ENCODE data around the gene ZNF107. TPM values are rescaled to one million over a fixed set of nuclear protein-coding genes. Genes with fewer than 3 reads are reported as not detected.

The ZNF107 gene
- total and polyA plus RNA-seq, 2 of the 13 experiments (the other 11 are each of a cell fraction or from before 2014, with no cell fraction given) = 2.5 to 5.4 TPM

DNA sequence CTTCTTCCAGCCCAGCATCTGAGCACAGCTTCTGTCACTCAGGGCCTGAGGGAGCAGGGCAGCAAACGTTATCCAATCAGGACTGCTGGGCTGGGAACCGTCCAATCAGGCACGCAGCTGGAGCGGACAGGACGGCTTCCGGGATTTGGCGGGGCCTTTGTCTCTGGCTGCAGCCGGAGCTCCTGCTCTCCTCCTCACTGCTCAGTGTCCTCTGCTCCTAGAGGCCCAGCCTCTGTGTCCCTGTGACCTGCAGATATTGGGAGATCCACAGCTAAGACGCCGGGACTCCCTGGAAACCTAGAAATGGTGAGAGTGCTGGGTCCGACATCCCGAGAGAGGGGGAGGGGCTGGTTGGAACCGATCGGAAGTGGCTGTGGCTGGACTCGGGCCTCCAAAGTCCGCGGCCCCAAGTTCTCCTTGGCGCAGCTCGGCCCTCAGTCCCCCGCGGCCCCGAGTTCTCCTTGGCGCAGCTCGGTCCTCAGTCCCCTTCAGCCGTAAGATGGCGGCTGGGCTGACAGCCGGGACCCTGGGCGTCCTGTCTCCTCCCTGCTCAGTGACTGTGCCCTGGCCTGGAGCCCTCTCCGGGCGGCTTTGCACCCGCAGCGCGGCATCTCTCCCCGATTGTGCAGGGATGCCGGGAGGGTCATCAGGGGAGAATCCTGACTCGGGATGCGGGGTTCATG lies at the start of gene ZNF107 (continued):
- TF ChIP-seq, protein P1, sequence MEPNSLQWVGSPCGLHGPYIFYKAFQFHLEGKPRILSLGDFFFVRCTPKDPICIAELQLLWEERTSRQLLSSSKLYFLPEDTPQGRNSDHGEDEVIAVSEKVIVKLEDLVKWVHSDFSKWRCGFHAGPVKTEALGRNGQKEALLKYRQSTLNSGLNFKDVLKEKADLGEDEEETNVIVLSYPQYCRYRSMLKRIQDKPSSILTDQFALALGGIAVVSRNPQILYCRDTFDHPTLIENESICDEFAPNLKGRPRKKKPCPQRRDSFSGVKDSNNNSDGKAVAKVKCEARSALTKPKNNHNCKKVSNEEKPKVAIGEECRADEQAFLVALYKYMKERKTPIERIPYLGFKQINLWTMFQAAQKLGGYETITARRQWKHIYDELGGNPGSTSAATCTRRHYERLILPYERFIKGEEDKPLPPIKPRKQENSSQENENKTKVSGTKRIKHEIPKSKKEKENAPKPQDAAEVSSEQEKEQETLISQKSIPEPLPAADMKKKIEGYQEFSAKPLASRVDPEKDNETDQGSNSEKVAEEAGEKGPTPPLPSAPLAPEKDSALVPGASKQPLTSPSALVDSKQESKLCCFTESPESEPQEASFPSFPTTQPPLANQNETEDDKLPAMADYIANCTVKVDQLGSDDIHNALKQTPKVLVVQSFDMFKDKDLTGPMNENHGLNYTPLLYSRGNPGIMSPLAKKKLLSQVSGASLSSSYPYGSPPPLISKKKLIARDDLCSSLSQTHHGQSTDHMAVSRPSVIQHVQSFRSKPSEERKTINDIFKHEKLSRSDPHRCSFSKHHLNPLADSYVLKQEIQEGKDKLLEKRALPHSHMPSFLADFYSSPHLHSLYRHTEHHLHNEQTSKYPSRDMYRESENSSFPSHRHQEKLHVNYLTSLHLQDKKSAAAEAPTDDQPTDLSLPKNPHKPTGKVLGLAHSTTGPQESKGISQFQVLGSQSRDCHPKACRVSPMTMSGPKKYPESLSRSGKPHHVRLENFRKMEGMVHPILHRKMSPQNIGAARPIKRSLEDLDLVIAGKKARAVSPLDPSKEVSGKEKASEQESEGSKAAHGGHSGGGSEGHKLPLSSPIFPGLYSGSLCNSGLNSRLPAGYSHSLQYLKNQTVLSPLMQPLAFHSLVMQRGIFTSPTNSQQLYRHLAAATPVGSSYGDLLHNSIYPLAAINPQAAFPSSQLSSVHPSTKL (CRISPR knock-in tag; IDR thresholded peaks at IDR 0.05) = no peak
- TF ChIP-seq U2AF1 (optimal IDR thresholded peaks at IDR 0.05; ENCODE audit: low read depth, low read length) (no peak), PHB2 (IDR thresholded peaks at IDR 0.05; ENCODE audit: partially characterized antibody) (no peak), KDM5B (CRISPR knock-in tag; IDR thresholded peaks at IDR 0.05; ENCODE audit: borderline replicate concordance) (peak; percentile 76; the same call in 1 of the 2 replicates), ZNF7 (CRISPR knock-in tag; IDR thresholded peaks at IDR 0.05) (no peak), ZNF12 (CRISPR knock-in tag; IDR thresholded peaks at IDR 0.05) (no peak), HES4 (CRISPR knock-in tag; IDR thresholded peaks at IDR 0.05; ENCODE audit: borderline replicate concordance) (no peak; the same call in 1 of the 2 replicates), HNF4G (IDR thresholded peaks at IDR 0.05; ENCODE audit: borderline replicate concordance, low read depth, low read length) (no peak), HNF4G (CRISPR knock-in tag; IDR thresholded peaks at IDR 0.05; ENCODE audit: borderline replicate concordance, low read depth) (no peak), TBP (CRISPR knock-in tag; IDR thresholded peaks at IDR 0.05) (no peak)
- TF ChIP-seq, protein P2, sequence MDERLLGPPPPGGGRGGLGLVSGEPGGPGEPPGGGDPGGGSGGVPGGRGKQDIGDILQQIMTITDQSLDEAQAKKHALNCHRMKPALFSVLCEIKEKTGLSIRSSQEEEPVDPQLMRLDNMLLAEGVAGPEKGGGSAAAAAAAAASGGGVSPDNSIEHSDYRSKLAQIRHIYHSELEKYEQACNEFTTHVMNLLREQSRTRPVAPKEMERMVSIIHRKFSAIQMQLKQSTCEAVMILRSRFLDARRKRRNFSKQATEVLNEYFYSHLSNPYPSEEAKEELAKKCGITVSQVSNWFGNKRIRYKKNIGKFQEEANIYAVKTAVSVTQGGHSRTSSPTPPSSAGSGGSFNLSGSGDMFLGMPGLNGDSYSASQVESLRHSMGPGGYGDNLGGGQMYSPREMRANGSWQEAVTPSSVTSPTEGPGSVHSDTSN (CRISPR knock-in tag; IDR thresholded peaks at IDR 0.05) = peak; percentile 73
- TF ChIP-seq, protein P3, sequence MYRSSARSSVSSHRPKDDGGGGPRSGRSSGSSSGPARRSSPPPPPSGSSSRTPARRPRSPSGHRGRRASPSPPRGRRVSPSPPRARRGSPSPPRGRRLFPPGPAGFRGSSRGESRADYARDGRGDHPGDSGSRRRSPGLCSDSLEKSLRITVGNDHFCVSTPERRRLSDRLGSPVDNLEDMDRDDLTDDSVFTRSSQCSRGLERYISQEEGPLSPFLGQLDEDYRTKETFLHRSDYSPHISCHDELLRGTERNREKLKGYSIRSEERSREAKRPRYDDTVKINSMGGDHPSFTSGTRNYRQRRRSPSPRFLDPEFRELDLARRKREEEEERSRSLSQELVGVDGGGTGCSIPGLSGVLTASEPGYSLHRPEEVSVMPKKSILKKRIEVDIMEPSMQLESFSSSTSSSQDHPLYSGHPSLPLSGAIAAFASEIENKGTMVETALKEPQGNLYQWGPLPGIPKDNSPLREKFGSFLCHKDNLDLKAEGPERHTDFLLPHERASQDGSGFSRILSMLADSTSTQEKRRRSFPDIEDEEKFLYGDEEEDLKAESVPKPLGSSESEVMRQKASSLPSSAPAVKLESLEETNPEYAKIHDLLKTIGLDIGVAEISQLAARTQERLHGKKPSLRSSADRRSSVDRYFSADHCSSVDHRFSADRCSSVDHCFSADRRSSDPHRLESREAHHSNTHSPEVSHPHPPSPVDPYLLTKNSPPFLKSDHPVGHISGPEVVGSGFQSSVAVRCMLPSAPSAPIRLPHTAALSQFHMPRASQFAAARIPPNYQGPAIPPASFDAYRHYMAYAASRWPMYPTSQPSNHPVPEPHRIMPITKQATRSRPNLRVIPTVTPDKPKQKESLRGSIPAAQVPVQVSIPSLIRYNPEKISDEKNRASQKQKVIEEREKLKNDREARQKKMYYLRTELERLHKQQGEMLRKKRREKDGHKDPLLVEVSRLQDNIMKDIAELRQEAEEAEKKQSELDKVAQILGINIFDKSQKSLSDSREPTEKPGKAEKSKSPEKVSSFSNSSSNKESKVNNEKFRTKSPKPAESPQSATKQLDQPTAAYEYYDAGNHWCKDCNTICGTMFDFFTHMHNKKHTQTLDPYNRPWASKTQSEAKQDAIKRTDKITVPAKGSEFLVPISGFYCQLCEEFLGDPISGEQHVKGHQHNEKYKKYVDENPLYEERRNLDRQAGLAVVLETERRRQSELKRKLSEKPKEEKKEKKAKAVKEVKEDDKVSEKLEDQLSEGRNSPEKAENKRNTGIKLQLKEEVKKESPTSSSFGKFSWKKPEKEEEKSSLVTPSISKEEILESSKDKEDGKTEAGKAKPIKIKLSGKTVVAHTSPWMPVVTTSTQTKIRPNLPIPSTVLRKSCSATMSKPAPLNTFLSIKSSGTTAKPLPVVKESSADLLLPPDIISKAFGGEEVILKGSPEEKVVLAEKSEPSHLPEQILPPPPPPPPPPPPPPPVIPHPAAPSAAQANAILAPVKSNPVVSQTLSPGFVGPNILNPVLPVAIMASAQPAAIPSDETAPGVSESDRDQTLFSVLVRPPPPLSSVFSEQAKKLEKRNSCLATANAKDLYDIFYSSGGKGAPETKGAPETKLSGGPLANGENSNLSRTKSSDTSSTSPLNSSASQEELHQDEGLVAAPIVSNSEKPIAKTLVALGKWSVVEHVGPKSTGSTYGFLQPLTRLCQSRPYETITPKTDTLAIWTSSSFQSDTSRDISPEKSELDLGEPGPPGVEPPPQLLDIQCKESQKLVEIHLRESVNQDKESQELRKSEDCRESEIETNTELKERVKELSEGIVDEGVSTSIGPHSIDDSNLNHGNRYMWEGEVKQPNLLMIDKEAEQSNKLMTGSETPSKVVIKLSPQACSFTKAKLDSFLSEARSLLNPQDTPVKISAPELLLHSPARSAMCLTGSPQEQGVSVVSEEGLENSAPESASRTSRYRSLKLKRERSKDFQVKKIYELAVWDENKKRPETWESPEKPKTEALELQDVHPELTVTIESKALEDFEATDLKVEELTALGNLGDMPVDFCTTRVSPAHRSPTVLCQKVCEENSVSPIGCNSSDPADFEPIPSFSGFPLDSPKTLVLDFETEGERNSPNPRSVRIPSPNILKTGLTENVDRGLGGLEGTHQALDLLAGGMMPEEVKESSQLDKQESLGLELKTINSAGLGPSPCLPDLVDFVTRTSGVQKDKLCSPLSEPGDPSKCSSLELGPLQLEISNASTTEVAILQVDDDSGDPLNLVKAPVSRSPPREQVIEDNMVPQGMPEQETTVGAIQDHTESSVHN (CRISPR knock-in tag; IDR thresholded peaks at IDR 0.05) = no peak
- TF ChIP-seq, protein P4, sequence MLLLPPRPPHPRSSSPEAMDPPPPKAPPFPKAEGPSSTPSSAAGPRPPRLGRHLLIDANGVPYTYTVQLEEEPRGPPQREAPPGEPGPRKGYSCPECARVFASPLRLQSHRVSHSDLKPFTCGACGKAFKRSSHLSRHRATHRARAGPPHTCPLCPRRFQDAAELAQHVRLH (CRISPR knock-in tag; IDR thresholded peaks at IDR 0.05; ENCODE audit: borderline replicate concordance, low read depth) = peak; percentile 24; the same call in 1 of the 2 replicates
- TF ChIP-seq, protein P5, sequence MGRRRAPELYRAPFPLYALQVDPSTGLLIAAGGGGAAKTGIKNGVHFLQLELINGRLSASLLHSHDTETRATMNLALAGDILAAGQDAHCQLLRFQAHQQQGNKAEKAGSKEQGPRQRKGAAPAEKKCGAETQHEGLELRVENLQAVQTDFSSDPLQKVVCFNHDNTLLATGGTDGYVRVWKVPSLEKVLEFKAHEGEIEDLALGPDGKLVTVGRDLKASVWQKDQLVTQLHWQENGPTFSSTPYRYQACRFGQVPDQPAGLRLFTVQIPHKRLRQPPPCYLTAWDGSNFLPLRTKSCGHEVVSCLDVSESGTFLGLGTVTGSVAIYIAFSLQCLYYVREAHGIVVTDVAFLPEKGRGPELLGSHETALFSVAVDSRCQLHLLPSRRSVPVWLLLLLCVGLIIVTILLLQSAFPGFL (CRISPR knock-in tag; IDR thresholded peaks at IDR 0.05) = no peak
